ENCODE data around the gene ZIM2.

GRCh38 chr19:56748378-56748777, 92.1 kb downstream of the ZIM2 start:
- TF ChIP-seq CTCF (IDR thresholded peaks at IDR 0.05): peak; percentile 54 to 71 (median 58)
- TF ChIP-seq POLR2A (IDR thresholded peaks at IDR 0.05): no peak

All from right lobe of liver (tissue), 4 donors.